GM23248 (cell line): ENCODE data around the gene POLR2M.

Experiments used
- EZH2 ChIP-seq: fragments of 200-600 bp; sonication (generic); IDR thresholded peaks from 2 replicates; pipeline ENCODE4 v1.6.1; 2018; ENCODE audit warnings: antibody characterized with exemption, mild to moderate bottlenecking; ENCODE audit not compliant: insufficient read depth, poor library complexity, severe bottlenecking
- EZH2phosphoT487 ChIP-seq: fragments of 200-600 bp; sonication (generic); IDR thresholded peaks from 2 replicates; pipeline ENCODE4 v1.6.1; 2018; ENCODE audit warnings: antibody characterized with exemption, moderate library complexity, mild to moderate bottlenecking, low read depth; ENCODE audit not compliant: insufficient read depth

DNA sequence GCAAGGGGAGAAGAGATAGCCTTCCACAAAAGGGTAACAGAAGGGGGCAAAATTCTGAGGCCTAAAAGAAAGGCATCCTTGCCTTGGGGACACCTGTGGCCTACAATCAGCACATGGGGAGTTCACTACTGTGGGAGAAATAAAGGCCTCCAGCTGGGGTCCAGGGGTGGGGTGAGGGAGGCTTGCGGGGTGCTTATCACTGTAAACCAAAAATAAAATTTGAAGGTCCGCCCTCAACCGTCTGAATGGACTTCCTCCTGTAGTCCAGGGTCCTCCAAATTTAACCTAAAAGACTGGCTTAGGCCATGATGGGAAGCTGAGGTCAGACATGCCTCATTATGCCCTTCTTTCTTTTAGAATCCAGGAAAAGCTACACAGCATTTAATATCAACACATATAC is 2.1 kb upstream of the POLR2M start:
- TF ChIP-seq EZH2 (no peak), EZH2phosphoT487 (no peak)
